ENCODE data around the gene ARHGAP23. TPM values are rescaled to one million over a fixed set of nuclear protein-coding genes. Genes with fewer than 3 reads are reported as not detected.
A peak's percentile ranks its signal among the peaks of the same experiment; 100 is the strongest.
"Not testable (repeated sequence)": the region's sequence is repeated elsewhere in the genome, so short reads cannot be mapped to it uniquely, and the experiment has no call there.

Gene ARHGAP23
- total RNA-seq, 3 donors from 2014 or later, result 0.29 to 0.57 (median 0.48) TPM

DNA sequence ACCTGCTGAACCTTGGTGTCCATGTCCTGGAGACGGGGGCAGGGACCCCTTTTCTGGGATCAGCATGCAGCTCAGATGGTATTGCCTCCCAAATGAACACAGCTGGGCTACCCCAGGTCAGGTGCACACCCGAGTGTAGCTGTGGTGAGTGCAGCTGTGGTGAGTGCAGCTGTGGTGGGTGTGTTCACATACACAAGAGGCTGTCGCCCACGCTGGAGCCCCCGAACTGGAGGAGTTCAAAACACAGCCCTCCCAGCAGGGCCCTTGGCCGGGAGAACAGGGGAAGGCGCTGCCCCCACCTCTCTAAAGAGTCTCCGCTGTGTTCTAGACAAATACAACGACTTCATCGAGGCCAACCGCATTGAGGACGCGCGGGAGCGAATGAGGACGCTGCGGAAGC, 61.5 kb downstream of the ARHGAP23 start:
- H3K9me3 Mint-ChIP-seq; H3K4me1 Mint-ChIP-seq (ENCODE audit: low read depth); H3K27me3 Mint-ChIP-seq (ENCODE audit: low read depth); DNase-seq; H3K36me3 Mint-ChIP-seq (ENCODE audit: insufficient read depth); H3K4me3 Mint-ChIP-seq; ATAC-seq: not testable (repeated sequence)

DNA sequence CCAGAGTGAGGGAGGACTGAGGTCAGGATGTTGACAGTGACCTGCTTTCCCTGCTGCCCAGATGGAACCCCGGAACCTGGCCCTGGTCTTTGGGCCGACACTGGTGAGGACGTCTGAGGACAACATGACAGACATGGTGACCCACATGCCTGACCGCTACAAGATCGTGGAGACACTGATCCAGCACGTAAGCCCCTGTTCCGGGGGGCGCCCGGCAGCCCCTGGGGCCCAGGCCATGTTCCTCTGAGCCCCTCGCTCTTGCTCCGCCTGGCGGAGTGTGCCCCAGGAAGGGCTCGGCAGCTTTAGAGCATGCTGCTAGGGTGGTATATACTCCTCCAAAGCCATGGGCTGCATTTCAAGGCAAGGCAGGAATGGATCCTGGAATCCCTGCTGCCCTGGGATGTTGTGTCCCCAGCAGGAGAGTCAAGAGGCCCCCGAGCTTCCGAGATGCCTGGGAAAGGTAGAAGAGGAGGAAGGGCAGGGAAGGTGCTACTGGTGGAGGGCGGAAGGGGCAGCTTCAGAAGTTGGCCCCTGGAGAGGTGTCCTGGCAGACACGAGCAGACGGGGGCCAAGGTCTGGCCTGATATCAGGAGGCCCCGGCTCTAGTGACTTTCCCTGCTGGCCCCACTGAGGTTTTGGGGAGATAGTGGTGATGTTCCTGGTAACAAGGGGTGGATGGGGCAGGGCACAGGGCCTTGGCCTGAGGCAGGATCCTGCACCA, 63.2 kb downstream of the ARHGAP23 start:
- not testable (repeated sequence) for H3K4me1 Mint-ChIP-seq (ENCODE audit: low read depth); H3K9me3 Mint-ChIP-seq; H3K4me3 Mint-ChIP-seq; H3K27me3 Mint-ChIP-seq (ENCODE audit: low read depth); H3K36me3 Mint-ChIP-seq (ENCODE audit: insufficient read depth); ATAC-seq; DNase-seq

GRCh38 chr17:38492067-38493040, 64.1 kb downstream of the ARHGAP23 start:
- not testable (repeated sequence) for H3K9me3 Mint-ChIP-seq; H3K27me3 Mint-ChIP-seq (ENCODE audit: low read depth); H3K4me3 Mint-ChIP-seq; H3K36me3 Mint-ChIP-seq (ENCODE audit: insufficient read depth); H3K4me1 Mint-ChIP-seq (ENCODE audit: low read depth)
- DNase-seq (peak; percentile 92), ATAC-seq (peak; percentile 62 to 86)

- not testable (repeated sequence) for H3K27me3 Mint-ChIP-seq (ENCODE audit: low read depth); DNase-seq; H3K36me3 Mint-ChIP-seq (ENCODE audit: insufficient read depth); H3K9me3 Mint-ChIP-seq; H3K4me1 Mint-ChIP-seq (ENCODE audit: low read depth); H3K4me3 Mint-ChIP-seq; ATAC-seq
Measured at GRCh38 chr17:38494152-38494551, 65.9 kb downstream of the ARHGAP23 start.

DNA sequence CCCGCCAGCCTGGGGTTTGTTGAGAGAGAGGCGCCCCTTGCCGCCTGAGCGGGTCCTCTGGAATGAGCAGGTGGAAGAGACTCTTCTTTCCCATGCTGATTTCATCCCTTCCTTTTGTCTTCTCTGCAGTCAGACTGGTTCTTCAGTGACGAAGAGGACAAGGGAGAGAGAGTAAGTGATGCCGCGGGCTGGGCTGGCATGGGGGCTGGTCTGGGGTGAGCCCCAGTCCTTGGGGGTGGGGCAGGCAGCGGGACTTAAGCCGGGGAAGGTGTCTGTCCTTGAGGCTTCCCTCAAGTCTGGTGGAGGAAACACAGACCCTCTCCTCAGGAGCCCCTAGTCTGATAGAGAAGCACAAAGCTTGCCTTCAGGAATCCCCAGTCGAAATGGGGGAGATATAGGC, 69.4 kb downstream of the ARHGAP23 start:
- not testable (repeated sequence) for H3K4me3 Mint-ChIP-seq; H3K27me3 Mint-ChIP-seq (ENCODE audit: low read depth); H3K36me3 Mint-ChIP-seq (ENCODE audit: insufficient read depth); ATAC-seq; H3K9me3 Mint-ChIP-seq; H3K4me1 Mint-ChIP-seq (ENCODE audit: low read depth); DNase-seq

- H3K4me3 Mint-ChIP-seq, result no peak overlapping the region
- H3K36me3 Mint-ChIP-seq (ENCODE audit: insufficient read depth), result no peaks in the 10 kb centered on the region
- no peaks in the 10 kb centered on the region for H3K27me3 Mint-ChIP-seq (ENCODE audit: low read depth)
- H3K4me1 Mint-ChIP-seq (ENCODE audit: low read depth), result no peaks in the 10 kb centered on the region
- no peak for DNase-seq
- ATAC-seq, result no peak
- no peaks in the 10 kb centered on the region for H3K9me3 Mint-ChIP-seq
Measured at GRCh38 chr17:38498353-38498752, 70.1 kb downstream of the ARHGAP23 start.

- H3K27me3 Mint-ChIP-seq (ENCODE audit: low read depth); H3K9me3 Mint-ChIP-seq; DNase-seq; ATAC-seq; H3K36me3 Mint-ChIP-seq (ENCODE audit: insufficient read depth); H3K4me1 Mint-ChIP-seq (ENCODE audit: low read depth); H3K4me3 Mint-ChIP-seq: not testable (repeated sequence)
Measured at GRCh38 chr17:38499230-38499629, 71.0 kb downstream of the ARHGAP23 start.

DNA sequence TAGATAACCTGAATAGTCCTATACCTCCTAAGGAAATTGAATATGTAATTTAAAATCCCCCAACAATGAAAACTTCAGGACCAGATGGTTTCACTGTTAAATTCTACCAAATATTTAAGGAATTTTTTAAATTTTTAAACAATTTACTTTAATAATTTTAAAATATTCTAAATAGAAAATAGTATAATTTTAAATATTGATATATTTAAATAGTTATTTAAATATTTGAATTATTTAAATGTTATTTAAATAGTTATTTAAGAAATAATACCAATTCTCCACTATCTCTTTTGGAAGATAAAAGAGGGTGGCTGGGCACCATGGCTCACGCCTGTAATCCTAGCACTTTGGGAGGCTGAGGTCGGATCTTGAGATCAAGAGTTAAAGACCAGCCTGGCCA, 73.5 kb downstream of the ARHGAP23 start:
- not testable (repeated sequence) for H3K9me3 Mint-ChIP-seq; DNase-seq; H3K4me1 Mint-ChIP-seq (ENCODE audit: low read depth); ATAC-seq; H3K27me3 Mint-ChIP-seq (ENCODE audit: low read depth); H3K4me3 Mint-ChIP-seq; H3K36me3 Mint-ChIP-seq (ENCODE audit: insufficient read depth)

GRCh38 chr17:38503286-38503913, 75.1 kb downstream of the ARHGAP23 start:
- H3K9me3 Mint-ChIP-seq; H3K27me3 Mint-ChIP-seq (ENCODE audit: low read depth); ATAC-seq; H3K4me3 Mint-ChIP-seq; H3K4me1 Mint-ChIP-seq (ENCODE audit: low read depth); DNase-seq; H3K36me3 Mint-ChIP-seq (ENCODE audit: insufficient read depth): not testable (repeated sequence)

DNA sequence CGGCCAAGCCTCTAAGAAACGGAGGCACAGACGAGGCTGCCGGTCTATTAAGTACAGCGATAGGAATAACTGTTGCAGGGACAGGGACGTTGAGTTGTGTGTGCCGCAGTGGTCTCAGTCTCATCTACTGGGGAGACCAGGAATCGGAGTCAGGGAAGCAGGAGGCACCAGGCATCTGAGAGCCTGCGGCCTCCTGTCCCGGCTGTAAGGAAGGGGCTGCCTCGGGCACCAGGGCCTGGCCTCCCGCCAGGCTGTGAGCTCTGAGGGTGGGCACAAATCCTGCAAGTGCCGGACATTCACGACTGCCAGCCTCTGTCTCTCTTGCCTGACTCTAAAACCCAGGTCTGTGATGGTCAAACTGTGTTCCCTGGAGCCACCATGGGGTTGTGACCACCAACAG, 76.0 kb downstream of the ARHGAP23 start:
- Mint-ChIP-seq H3K4me1 (ENCODE audit: low read depth) (no peaks in the 10 kb centered on the region), H3K4me3 (no peak overlapping the region), H3K27me3 (ENCODE audit: low read depth) (peaks cover 16% of the 10 kb centered on the region), H3K9me3 (no peaks in the 10 kb centered on the region), H3K36me3 (ENCODE audit: insufficient read depth) (no peaks in the 10 kb centered on the region)
- ATAC-seq, result no peak
- DNase-seq, result no peak

- Mint-ChIP-seq H3K4me1 (ENCODE audit: low read depth) (peaks cover 6% of the 10 kb centered on the region), H3K27me3 (ENCODE audit: low read depth) (peaks cover 36% of the 10 kb centered on the region), H3K4me3 (no peak overlapping the region), H3K36me3 (ENCODE audit: insufficient read depth) (no peaks in the 10 kb centered on the region), H3K9me3 (no peaks in the 10 kb centered on the region)
- ATAC-seq, result no peak
- DNase-seq, result no peak
Measured at GRCh38 chr17:38507436-38507835, 79.2 kb downstream of the ARHGAP23 start.

DNA sequence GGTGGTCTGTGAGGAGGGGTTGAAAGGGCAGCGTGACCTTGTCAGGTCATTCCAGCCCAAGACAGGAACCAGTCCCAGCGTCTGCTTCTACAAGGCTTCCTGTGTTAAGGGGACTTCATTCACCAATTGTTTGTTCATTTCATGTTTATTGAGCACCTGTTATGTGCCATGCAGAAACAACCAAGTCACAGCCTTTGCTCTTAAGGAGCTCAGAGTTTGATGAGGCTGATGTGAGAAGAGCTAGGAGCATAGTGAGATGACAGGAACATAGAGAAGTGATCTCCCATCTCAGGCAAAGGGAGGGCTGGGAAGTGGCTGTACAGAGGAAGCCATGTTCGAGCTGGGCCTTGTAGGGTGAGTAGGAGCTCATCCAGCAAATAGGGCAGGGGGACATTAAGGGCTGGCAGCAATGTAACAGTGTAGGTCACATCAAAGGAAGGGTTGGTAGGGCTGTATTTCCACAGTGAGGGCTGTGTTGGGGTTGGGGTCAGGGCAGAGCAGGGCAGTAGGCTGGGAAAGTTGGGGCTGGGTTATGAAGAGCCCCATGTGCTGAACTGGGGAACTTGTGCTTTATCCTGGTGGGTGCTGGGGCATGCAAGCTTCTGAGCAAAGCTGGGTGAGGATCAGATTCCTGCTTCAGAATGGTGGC, 79.8 kb downstream of the ARHGAP23 start:
- peaks cover 39% of the 10 kb centered on the region for H3K27me3 Mint-ChIP-seq (ENCODE audit: low read depth)
- ATAC-seq (no peak), DNase-seq (no peak)
- peaks cover 6% of the 10 kb centered on the region for H3K4me1 Mint-ChIP-seq (ENCODE audit: low read depth)
- no peak overlapping the region for H3K4me3 Mint-ChIP-seq
- H3K36me3 Mint-ChIP-seq (ENCODE audit: insufficient read depth), result no peaks in the 10 kb centered on the region
- H3K9me3 Mint-ChIP-seq, result no peaks in the 10 kb centered on the region

DNA sequence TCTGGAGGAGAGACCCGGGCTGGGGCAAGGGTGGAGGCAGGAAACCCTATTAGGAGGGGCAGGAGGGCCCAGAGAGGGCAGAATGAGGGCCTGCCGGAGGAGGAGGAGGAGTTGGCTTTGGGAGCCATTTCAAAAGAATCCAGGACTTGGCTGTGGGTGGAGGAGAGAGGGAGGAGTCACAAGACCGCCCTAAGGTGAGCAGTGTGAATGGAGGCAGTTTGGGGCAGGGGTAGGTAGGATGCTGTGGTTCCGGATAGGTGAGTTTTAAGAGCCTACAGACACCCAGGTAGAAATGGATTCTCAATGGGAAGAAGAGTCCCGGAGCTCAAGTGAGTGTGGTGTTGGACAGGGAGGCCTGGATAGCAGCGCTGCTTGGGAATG, 80.3 kb downstream of the ARHGAP23 start:
- Mint-ChIP-seq H3K27me3 (ENCODE audit: low read depth) (peaks cover 39% of the 10 kb centered on the region), H3K9me3 (no peaks in the 10 kb centered on the region), H3K36me3 (ENCODE audit: insufficient read depth) (no peaks in the 10 kb centered on the region), H3K4me1 (ENCODE audit: low read depth) (peaks cover 6% of the 10 kb centered on the region), H3K4me3 (no peak overlapping the region)
- no peak for ATAC-seq
- no peak for DNase-seq

Data from activated T-cell treated with anti-CD3 and anti-CD28 coated beads, Interleukin-2, amount 50 U/mL, for 4 hours (primary cell).